ENCODE measurements around the gene NCOR1.

DNA sequence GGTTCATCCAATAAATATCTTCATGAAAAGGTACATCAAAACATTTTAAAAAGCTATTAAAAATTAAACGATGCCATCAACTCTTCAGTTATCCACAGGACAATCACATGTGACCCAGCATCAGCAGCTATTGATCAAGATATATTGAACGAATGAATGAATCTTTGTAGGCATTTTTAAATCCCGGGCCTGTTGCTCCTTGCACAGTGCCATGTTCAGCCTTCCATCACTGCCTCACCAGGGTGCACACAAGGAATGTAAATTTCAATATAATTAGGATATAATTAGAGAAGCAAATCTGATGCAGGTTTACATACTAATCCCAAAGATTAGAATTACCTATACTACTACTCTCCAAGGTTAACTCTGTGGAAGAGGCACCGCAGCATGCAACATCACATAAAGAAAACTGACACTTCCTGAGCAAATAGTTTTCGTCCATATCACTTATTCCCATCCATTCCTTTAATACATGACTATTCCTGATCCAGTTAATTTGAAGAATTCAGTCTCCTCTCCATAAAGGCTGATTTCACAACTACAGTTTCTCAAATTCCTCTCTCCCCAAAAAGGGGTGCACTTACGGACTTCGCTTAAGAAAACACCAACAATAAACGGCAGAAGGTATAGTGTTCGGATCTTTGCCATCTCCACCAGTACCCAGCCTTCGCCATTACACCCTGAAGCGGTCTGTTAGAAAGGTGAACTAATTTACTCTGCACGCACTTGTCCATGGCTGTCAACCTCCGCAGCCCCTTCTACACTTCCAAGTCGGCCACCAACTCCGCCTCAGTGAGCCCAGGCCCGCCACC, 938 bp downstream of the NCOR1 start:
- no peak for TF ChIP-seq CTCF (IDR thresholded peaks at IDR 0.05; ENCODE audit: low read length)
- no peak for TF ChIP-seq EZH2phosphoT487 (IDR thresholded peaks at IDR 0.05; ENCODE audit: low read length)
- no peak for TF ChIP-seq EZH2 (optimal IDR thresholded peaks at IDR 0.05; ENCODE audit: low read depth, low read length)
